ENCODE results near the gene SLC39A10.
"Not testable (repeated sequence)": the region's sequence is repeated elsewhere in the genome, so short reads cannot be mapped to it uniquely, and the experiment has no call there.

The SLC39A10 gene

DNA sequence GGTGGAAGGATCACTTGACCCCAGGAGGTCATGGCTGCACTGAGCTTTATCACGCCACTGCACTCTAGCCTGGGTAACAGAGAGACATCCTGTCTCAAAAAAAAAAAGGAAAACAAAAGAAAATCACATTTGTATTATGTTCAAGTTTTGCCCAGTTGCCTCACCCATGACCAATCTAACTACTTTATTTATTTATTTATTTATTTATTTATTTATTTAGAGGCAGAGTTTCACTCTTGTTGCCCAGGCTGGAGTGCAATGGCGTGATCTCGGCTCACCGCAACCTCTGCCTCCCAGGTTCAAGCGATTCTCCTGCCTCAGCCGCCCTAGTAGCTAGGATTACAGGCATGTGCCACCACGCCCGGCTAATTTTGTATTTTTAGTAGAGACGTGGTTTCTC is 12.3 kb upstream of the SLC39A10 start:
- not testable (repeated sequence) for DNase-seq (ENCODE audit: low spot score)

DNA sequence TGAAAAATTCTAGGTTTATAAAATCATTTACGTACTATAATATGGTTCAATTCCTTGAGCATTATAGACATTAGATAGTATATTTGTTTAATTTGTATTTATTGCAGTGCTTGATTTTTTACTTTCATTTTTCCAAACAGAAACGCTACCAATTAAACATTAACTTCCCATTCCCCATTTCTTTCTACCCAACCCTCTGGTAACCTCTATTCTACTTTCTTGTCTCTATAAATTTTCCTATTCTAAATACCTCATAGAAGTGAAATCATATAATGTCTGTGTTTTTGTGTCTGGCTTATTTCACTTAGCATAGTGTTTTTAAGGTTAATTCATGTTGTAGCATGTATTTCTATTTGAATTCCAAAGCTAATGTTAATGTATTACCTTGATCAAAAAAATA is 11.6 kb upstream of the SLC39A10 start:
- no peak for DNase-seq (ENCODE audit: low spot score)

DNA sequence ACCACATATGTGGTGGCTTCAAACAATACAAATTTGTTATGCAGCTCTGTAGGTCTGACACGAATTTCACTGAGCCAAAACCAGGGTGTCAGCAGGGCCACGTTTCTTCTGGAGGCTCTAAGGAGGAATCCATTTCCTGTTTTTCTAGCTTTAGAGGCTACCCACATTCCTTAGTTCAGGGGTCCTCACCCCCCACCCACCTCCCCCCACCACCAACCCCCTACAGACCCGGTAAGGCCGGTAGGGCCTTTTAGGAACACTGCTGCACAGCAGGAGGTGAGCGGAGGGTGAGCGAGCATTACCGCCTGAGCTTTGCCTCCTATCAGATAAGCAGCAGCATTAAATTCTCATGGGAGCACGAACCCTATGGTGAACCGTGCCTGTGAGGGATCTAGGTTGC is 10.6 kb upstream of the SLC39A10 start:
- no peak for DNase-seq (ENCODE audit: low spot score)

GRCh38 chr2:195647302-195647701 is 9.7 kb upstream of the SLC39A10 start:
- no peak for DNase-seq (ENCODE audit: low spot score)

- DNase-seq (ENCODE audit: low spot score): not testable (repeated sequence)
These were observed 8.7 kb upstream of the SLC39A10 start for GRCh38 chr2:195648370-195648769.

GRCh38 chr2:195648787-195649186 is 8.2 kb upstream of the SLC39A10 start:
- DNase-seq (ENCODE audit: low spot score): no peak

DNA sequence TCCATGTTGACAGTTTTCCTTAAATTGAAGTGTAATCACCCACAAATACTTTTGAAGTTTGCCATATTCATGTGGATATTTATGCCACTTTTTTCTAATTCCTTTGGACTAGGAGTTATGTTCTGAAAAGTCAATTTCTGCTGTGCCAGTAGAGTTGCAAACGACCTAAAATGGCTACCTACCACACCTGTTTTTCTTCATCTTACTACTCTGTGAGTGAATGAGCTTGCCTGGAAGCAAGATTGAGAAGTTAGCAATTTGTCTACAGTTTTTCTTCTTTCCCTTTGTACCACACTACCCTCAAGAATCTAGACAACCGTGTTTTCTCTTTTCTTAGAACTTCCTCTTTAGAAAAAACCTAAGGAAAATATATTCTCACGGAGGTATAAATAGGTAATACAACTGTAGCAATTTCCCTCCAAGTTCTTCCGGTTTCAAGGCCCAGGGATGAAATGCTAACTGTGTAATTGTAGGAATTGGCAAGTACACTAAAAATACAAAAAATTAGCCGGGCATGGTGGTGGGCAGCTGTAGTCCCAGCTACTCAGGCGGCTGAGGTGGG is 7.3 kb upstream of the SLC39A10 start:
- no peak for DNase-seq (ENCODE audit: low spot score)

DNA sequence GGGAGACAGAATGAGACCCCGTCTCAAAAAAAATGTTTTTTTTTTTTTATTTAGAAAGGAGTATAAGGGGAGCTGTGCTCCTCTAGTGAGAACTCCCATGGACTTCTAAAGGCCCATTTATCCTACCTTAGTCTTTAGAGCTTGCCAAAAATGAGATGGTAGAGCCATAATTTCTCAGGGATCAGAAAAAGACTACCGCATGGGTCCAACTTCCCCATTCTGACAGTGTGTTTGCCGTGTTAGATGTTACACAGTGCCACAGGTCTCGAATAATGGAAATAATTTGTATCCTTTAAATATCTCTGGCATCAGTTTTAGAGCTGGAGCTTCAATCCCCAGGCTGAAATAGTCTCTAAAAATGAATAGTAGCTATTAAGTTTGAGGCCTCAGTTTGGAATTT is 6.0 kb upstream of the SLC39A10 start:
- no peak for DNase-seq (ENCODE audit: low spot score)

- no peak for DNase-seq (ENCODE audit: low spot score)
These were observed 4.1 kb upstream of the SLC39A10 start for GRCh38 chr2:195652911-195653310.

DNA sequence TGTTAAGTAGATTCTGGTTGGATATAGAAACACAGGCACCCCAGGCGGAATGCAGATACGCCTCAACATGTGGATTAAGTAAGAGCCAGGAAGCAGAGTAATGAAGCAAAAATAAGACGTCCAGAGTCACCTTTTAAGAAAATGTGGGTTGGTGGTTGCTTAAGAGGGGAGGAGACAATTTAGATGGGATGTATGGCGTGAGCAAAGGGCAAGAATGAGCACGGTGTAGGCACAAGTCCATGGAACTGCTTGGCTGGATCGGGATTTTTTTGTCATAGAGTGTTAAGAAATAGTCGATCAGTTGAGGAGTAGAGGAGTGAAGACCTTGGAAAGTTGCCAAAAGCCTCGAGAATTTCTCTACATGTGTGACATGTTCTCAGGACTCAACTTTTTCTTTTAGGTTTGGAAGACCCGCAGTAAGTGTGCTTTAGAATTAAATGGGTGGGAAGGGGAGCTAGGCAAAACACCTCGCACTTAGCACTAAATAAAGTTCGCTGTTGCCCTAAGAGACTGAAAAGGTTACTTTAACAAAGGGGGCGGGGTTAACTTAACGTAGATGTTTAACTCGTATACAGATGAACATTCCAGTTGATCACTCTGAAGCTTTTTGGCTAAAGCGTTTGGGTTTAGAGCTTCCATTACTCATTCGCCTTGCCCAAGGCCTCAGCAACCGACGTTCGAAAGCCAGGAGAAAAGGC is 716 bp upstream of the SLC39A10 start:
- DNase-seq (ENCODE audit: low spot score): no peak

GRCh38 chr2:195657634-195658540 is 861 bp downstream of the SLC39A10 start:
- peak; percentile 75 for DNase-seq (ENCODE audit: low spot score)

DNA sequence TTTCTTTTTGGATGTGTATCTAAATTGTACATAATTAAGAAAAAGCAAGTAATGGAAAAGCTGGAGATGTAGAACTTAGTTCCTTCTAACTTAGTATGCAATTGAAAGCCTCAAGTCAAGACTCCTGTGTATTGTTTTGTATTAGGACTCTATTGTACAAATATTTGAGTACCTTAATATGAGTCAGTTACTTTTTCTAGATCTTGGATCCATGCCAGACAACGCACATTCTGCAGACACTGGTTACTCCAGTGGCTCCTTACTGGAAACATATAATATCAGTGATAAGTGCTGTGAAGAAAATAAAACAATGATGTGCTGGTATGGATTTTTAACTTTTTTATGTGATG is 1.5 kb downstream of the SLC39A10 start:
- peak; percentile 47 for DNase-seq (ENCODE audit: low spot score)

GRCh38 chr2:195659114-195659513 is 2.1 kb downstream of the SLC39A10 start:
- DNase-seq (ENCODE audit: low spot score): peak; percentile 60

DNA sequence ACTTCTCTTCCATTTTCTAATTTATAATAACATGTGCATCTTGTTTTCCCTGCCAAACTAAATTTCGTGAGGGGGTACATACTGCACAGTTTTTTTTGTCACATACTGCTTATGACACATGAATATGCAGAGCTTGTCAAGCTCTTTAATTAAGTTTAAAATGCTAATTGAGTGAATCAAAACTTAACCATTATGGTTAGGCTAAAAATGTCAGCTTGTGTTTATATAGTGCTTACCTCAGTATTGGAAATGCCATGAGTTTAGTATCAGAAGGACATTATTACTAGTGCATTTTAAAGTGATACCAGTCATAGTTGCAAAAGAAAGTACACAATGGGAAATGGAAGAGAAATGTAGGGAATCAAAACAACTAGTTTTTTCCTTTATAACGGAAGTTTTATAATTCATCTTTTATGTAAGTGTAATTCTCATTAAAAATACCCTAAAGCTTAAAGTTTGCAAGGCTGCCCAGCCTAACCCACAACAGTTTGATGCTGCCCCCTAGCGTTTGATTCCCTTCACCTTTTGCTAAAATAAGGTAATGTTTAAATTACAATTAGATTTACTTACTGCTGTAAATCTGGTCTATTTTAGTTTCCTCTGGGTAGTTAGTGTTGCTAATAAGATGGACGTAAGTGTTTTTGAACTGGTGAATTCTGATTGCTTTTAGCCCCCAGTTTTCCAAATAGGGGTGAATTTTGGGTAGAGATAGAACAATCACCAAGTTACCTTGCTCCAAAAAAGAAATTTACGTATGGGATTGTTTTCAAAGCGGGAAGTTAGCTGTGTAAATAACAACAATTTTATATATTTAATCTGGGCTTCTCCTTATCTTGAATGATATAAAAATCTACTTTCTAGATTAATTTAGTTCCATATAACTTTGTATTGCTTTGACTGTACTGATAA is 3.2 kb downstream of the SLC39A10 start:
- peak; percentile 82 for DNase-seq (ENCODE audit: low spot score)

- DNase-seq (ENCODE audit: low spot score): no peak
These were observed 5.1 kb downstream of the SLC39A10 start for GRCh38 chr2:195662138-195662537.

GRCh38 chr2:195663007-195663406 is 6.0 kb downstream of the SLC39A10 start:
- DNase-seq (ENCODE audit: low spot score): no peak

GRCh38 chr2:195664528-195664927 is 7.5 kb downstream of the SLC39A10 start:
- no peak for DNase-seq (ENCODE audit: low spot score)

DNA sequence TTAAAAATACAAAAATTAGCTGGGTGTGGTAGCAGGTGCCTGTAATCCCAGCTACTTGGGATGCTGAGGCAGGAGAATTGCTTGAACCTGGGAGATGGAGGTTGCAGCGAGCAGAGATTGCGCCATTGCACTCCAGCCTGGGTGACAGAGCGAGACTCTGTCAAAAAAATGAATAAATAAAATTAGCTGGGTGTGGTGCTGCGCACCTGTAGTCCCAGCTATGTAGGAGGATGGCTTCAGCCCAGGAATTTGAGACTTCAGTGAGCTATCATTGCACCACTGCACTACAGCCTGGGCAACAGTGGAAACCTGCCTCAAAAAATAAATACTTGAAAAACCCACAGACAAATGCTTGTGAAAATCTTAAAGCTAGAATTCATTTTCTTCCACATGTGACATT is 8.1 kb downstream of the SLC39A10 start:
- not testable (repeated sequence) for DNase-seq (ENCODE audit: low spot score)

- DNase-seq (ENCODE audit: low spot score): no peak
These were observed 9.2 kb downstream of the SLC39A10 start for GRCh38 chr2:195666113-195666712.

DNA sequence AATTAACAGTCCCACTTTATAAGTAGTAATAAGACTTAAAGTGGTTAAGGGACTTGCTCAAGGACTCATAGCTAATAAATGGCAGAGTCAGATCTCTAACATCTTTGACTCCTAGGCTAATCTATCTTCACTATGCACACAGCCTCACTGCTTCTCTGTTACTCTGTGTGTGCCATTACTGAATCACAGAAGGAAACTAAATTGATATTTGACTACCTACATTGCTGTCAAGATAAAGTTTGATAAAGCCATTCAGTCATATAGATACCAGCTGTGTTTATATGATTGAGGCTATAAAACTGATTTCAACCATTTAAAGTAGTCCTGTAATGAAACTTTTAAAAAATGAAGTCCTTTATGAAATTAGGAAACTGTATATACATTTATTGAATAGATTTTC is 10.9 kb downstream of the SLC39A10 start:
- DNase-seq (ENCODE audit: low spot score): no peak

DNA sequence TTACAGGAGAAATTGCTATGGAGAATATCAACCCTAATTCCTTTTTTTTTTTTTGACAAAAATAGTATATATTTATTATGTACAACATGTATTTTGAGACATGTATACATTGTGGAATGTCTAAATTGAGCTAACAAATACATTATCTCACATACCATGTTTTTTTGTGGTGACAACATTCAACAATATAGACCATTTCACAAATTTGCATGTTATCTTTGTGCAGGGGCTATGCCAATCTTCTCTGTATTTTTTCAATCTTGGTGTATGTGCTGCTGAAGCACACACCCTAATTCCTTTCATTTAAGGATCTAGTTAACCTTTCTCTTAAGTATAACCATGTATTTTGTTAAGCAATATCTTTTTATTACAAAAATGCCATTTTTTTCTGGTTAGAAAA is 13.2 kb downstream of the SLC39A10 start:
- no peak for DNase-seq (ENCODE audit: low spot score)

DNA sequence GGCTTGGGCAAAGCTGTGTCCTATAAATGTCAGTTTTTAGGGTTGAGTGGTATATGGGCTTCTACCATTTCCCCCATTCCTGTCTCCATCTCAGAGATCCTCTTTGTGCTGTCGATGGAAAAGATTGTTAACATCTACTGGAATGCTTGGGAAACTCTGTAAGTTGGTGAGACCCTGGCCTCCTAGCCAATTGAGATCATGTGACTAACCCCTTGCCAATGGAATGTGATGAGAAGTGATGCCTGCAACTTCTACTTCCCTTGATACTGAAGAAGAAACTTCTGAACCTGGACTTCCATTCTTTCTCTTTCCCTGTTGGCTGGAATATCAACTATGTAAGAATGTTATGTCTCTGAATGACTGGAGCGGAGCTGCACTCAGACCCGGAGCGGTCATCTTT is 14.5 kb downstream of the SLC39A10 start:
- DNase-seq (ENCODE audit: low spot score): no peak

Measured in activated CD4-positive, alpha-beta T cell treated with anti-CD3 and anti-CD28 coated beads, Interleukin-2, Interleukin-4, amounts not matched to agents 100 ng/mL and 50 ng/mL, durations not matched to agents 16 hours and 8 hours (primary cell).